Bronchial smooth muscle cell (primary cell): Measurements from ENCODE around the gene TRIAP1. TPM values are rescaled to one million over a fixed set of nuclear protein-coding genes. Genes with fewer than 3 reads are reported as not detected.

ENCODE experiments used
- total RNA-seq: library from RNA; depleted of rRNA; stranded (reverse); fragments of >200 nt; gene quantifications from 2 replicates; pipeline ENCODE4 v1.2.1, GENCODE V29; 2014

TRIAP1 gene
- 21.0 and 32.2 TPM in 2 replicates for total RNA-seq

DNA sequence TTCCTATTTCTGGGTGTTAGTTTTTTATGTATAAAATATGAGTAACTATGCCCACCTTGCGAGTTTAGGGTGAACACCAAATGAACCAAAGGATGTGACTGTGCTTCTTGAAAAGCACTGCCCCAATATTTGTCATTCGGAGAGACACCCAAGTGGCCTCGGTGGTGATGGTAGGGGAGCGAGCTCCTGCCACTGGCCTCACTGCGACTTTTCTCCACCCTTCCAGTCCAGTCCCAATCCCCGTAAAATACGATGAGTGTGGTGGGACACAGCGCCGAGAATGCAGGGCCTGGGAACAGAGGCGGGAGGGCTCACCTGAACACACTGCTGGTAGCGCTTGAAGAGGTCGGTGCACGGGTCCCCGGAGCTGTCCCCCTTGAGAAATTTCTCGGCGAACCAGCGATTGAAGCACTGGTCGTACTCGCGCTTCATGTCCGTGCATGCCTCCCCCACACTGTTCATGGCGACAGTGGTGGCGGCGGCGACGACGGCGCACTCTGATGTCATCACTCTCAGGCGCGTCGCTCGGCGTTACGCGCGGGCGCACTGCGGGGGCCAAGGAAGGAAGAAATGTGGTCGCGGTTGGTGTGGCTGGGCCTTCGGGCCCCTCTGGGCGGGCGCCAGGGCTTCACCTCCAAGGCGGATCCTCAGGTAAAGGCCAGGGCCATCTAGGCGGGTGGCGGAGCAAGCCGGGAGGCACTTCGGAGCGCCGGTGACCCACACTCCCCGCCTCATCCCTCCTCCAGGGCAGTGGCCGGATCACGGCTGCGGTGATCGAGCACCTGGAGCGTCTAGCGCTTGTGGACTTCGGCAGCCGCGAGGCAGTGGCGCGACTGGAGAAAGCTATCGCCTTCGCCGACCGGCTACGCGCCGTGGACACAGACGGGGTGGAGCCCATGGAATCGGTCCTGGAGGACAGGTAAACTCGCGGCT, at the start of gene TRIAP1, which contains the start of gene GATC:
Gene TRIAP1 (minus strand): TSS at position 474 of the 933 bp plus-strand sequence. CDS start 12 bp downstream, at position 462.
Gene GATC (plus strand): TSS at position 534 of the 933 bp plus-strand sequence. CDS start 37 bp downstream, at position 571.

DNA sequence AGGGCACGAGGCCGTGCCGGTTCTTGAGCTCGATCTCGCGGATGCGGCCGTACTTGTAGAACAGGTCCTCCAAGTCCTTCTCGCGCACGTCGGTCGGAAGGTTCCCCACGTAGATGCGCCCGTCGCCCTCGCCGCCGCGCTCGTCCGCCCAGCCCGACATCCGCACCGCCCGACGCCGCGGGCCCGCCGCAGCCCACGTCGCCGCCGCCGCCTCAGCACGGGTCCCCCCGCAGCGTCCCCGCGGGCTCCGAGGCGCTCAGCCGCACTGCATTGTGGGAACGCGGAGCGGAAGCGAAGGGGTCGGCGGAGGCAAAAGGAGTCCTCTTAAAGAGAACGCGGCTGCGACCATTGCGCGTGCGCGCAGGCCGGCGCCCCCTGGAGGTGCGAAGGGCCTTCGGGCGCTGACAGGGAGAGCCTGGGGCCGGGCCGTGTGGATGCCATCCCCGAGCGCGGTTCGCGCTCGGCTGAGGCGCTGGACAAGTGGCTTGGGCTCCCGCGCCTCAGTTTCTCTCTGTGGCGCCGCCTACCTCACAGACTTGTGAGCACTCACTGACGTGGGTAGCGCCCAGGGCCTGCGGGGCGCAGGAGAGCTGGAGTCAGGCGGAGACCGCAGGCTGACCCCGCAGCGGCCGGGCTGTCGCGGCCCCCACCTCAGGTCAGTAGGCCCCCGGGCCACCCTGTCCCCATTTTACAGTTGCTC, 23.4 kb upstream of the TRIAP1 start, which contains the start of gene SRSF9:
Gene SRSF9 (minus strand): TSS at position 299 of the 700 bp plus-strand sequence. CDS start 139 bp downstream, at position 160.

DNA sequence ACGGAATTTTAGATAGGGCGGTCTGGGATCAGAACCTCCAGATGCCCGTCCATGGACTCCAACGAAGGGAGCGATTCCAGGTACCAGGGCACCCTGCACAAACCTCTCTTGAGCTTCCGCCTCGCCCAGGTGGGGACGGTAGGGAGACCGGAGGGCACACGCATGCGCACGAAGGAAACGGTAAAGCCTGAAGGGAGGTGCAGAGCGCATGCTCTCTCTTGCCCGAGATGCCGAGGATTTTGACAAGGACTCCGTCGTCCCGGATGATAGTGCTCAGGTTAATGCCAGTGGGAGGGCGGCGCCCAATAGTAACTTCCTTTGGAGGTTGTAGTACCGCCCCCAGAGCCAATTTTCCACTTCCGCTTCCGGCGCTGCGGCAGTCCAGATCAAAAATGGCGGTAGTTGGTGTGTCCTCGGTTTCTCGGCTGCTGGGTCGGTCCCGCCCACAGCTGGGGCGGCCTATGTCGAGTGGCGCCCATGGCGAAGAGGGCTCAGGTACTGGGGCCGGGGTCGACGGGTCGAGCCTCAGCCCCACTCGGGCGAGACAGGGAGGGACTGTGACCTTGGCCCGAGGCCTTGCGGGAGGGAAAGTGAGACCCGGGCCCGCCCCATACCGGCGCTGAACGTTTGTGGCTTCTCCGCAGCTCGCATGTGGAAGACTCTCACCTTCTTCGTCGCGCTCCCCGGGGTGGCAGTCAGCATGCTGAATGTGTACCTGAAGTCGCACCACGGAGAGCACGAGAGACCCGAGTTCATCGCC, 8.3 kb downstream of the TRIAP1 start, which contains the start of gene COX6A1:
Gene COX6A1 (plus strand): TSS at position 379 of the 760 bp plus-strand sequence. CDS start 14 bp downstream, at position 393.

Other genes with a start within 250 kb of the TRIAP1 start
- 3,592 and 5,815 TPM in 2 replicates for gene RPLP0, start 245.3 kb downstream of the TRIAP1 start, total RNA-seq
- 13.7 and 22.9 TPM in 2 replicates for gene PXN, start 180.7 kb downstream of the TRIAP1 start, total RNA-seq
- gene RNU4-2, start 154.5 kb downstream of the TRIAP1 start, total RNA-seq = 755 and 2,327 TPM in 2 replicates
- gene RNU4-1, start 153.1 kb downstream of the TRIAP1 start, total RNA-seq = 503 and 1,049 TPM in 2 replicates
- 2.6 and 2.7 TPM in 2 replicates for gene SIRT4, start 144.1 kb downstream of the TRIAP1 start, total RNA-seq
- 0.17 TPM in 1 of 2 replicates, not detected in the other for gene PLA2G1B, start 118.6 kb downstream of the TRIAP1 start, total RNA-seq
- under 0.01 TPM in 1 of 2 replicates, not detected in the other for gene MSI1, start 77.2 kb downstream of the TRIAP1 start, total RNA-seq
- gene COX6A1, start 8.3 kb downstream of the TRIAP1 start, total RNA-seq = 754 and 795 TPM in 2 replicates
- gene GATC, start 60 bp upstream of the TRIAP1 start, total RNA-seq = 12.2 and 13.6 TPM in 2 replicates
- gene SRSF9, start 23.4 kb upstream of the TRIAP1 start, total RNA-seq = 185 and 240 TPM in 2 replicates
- gene DYNLL1, start 49.7 kb upstream of the TRIAP1 start, total RNA-seq = 252 and 406 TPM in 2 replicates
- gene COQ5, start 82.8 kb upstream of the TRIAP1 start, total RNA-seq = 30.6 and 47.5 TPM in 2 replicates
- 99.9 and 120 TPM in 2 replicates for gene RNF10, start 88.0 kb upstream of the TRIAP1 start, total RNA-seq
- 43.2 and 61.9 TPM in 2 replicates for gene POP5, start 135.0 kb upstream of the TRIAP1 start, total RNA-seq
- gene CABP1, start 194.2 kb upstream of the TRIAP1 start, total RNA-seq = 0.16 and 0.17 TPM in 2 replicates
- gene MLEC, start 240.8 kb upstream of the TRIAP1 start, total RNA-seq = 107 and 122 TPM in 2 replicates